B cell (primary cell): Measurements from ENCODE around the gene KLRD1. TPM values are rescaled to one million over a fixed set of nuclear protein-coding genes. Genes with fewer than 3 reads are reported as not detected.

Experiments used
- ATAC-seq: fragments of 200-7000 bp; cut with Tn5 transposase; one replicate; pipeline ENCODE4 v1.10.0; 2021; ENCODE audit warnings: low read depth, mild to moderate bottlenecking, moderate number of reproducible peaks, moderate library complexity
- CTCF ChIA-PET: fragments of 350-600 bp; sonication (Branson Sonifier 250); formaldehyde crosslinking; loops from one replicate; lab custom pipeline; 2021; ENCODE audit warnings: antibody characterized with exemption, inconsistent platforms; lab: Charles Lee
- POLR2A ChIA-PET: fragments of 350-600 bp; sonication (Branson Sonifier 250); formaldehyde crosslinking; loops from one replicate; lab custom pipeline; 2021; ENCODE audit warnings: antibody characterized with exemption; lab: Charles Lee
- DNase-seq: peaks from one replicate; pipeline ENCODE4 v3.0.0; 2013
- H2AFZ ChIP-seq: 2 replicates; pipeline ENCODE4 v1.6.1; 2012; ENCODE audit warnings: mild to moderate bottlenecking, low read depth, low read length; ENCODE audit not compliant: insufficient read depth, poor library complexity, severe bottlenecking
- H3K27ac ChIP-seq, 2 donors: 1 replicate in 1 of 2; 2 replicates in 1 of 2; pipeline ENCODE4 v1.5.1; 2012 to 2013; ENCODE audit warnings: low read length in 2 of 2, mild to moderate bottlenecking in 2 of 2, moderate library complexity in 1 of 2
- H3K27me3 ChIP-seq, 4 experiments: fragments of 200-600 bp in 1 of 4; sonication (generic) in 1 of 4; replicated peaks in 1 of 4; 1 replicate in 2 of 4; 2 replicates in 2 of 4; pipeline versions ENCODE4 v1.6.1 to v1.7.0; 2013 to 2016; ENCODE audit warnings: low read length in 3 of 4, mild to moderate bottlenecking in 2 of 4, mixed read lengths in 1 of 4, moderate library complexity in 1 of 4; ENCODE audit not compliant: insufficient read depth in 4 of 4, control insufficient read depth in 3 of 4; ENCODE audit errors: control extremely low read depth in 1 of 4
- H3K36me3 ChIP-seq, 2 experiments: replicated peaks in 1 of 2; 1 replicate in 1 of 2; 2 replicates in 1 of 2; pipeline versions ENCODE4 v1.6.1 to v1.7.1; 2013; ENCODE audit warnings: low read length in 1 of 2; ENCODE audit not compliant: insufficient read depth in 2 of 2, control insufficient read depth in 1 of 2; ENCODE audit errors: control extremely low read depth in 1 of 2, extremely low read depth in 1 of 2
- H3K4me1 ChIP-seq, 2 donors: fragments of 200-600 bp in 1 of 2; sonication (generic) in 1 of 2; 1 replicate in 1 of 2; 2 replicates in 1 of 2; pipeline versions ENCODE4 v1.5.1 to v1.6.1; 2013 to 2017; ENCODE audit warnings: low read length in 2 of 2; ENCODE audit not compliant: control insufficient read depth in 2 of 2, insufficient read depth in 2 of 2
- H3K4me2 ChIP-seq: replicated peaks from 2 replicates; pipeline ENCODE3; 2012; ENCODE audit warnings: mild to moderate bottlenecking, low read depth, low read length; ENCODE audit not compliant: poor library complexity, severe bottlenecking
- H3K4me3 ChIP-seq, 5 experiments: fragments of 200-600 bp in 1 of 5; sonication (generic) in 1 of 5; 1 replicate in 3 of 5; 2 replicates in 2 of 5; pipeline versions ENCODE4 v1.5.1 to v1.7.0; 2011 to 2016; ENCODE audit warnings: low read length in 4 of 5, mild to moderate bottlenecking in 4 of 5, low read depth in 2 of 5, control low read depth in 1 of 5, moderate library complexity in 1 of 5; ENCODE audit not compliant: insufficient read depth in 1 of 5; ENCODE audit errors: control extremely low read depth in 1 of 5, extremely low read depth in 1 of 5
- H3K79me2 ChIP-seq: fragments of 200-600 bp; sonication (generic); one replicate; pipeline ENCODE4 v1.6.0; 2016; ENCODE audit warnings: low read length; ENCODE audit not compliant: control insufficient read depth, insufficient read depth
- H3K9ac ChIP-seq: fragments of 200-600 bp; sonication (generic); 2 replicates; pipeline ENCODE4 v1.6.1; 2017; ENCODE audit warnings: mild to moderate bottlenecking, low read length, moderate library complexity
- H3K9me3 ChIP-seq, 3 donors: one replicate each; pipeline versions ENCODE4 v1.6.1 to v1.7.1; 2013; ENCODE audit warnings: low read length in 2 of 3; ENCODE audit not compliant: control insufficient read depth in 2 of 3, insufficient read depth in 1 of 3; ENCODE audit errors: control extremely low read depth in 1 of 3
- H4K20me1 ChIP-seq: 2 replicates; pipeline ENCODE4 v1.6.0; 2012; ENCODE audit warnings: mild to moderate bottlenecking, low read length; ENCODE audit not compliant: insufficient read depth, control insufficient read depth, poor library complexity, severe bottlenecking
- H3K27ac Mint-ChIP-seq: one replicate; pipeline ENCODE4 v1.8.0; 2021; ENCODE audit warnings: mixed read lengths
- H3K27me3 Mint-ChIP-seq: one replicate; pipeline ENCODE4 v1.8.0; 2021; ENCODE audit warnings: mixed read lengths
- H3K4me1 Mint-ChIP-seq: one replicate; pipeline ENCODE4 v1.8.0; 2021; ENCODE audit warnings: mixed read lengths
- H3K4me3 Mint-ChIP-seq: one replicate; pipeline ENCODE4 v1.8.0; 2021; ENCODE audit warnings: mixed read lengths
- H3K9me3 Mint-ChIP-seq: one replicate; pipeline ENCODE4 v1.8.0; 2022; ENCODE audit warnings: mixed read lengths; ENCODE audit not compliant: insufficient read depth
- EZH2 ChIP-seq: IDR thresholded peaks from 2 replicates; pipeline ENCODE4 v1.6.1; 2012; ENCODE audit warnings: borderline replicate concordance, low read depth, mild to moderate bottlenecking, moderate library complexity, low read length; ENCODE audit not compliant: insufficient read depth, poor library complexity, severe bottlenecking
- WGBS: methylation state at CpG from one replicate; pipeline ENCODE4 v1.1.5; 2013; ENCODE audit warnings: missing lambda C conversion rate; ENCODE audit not compliant: insufficient coverage; 5-methylcytosine and 5-hydroxymethylcytosine counted together
- intact Hi-C: fragments of 100-400 bp; cut with micrococcal nuclease; formaldehyde crosslinking; loops from one replicate; pipeline ENCODE4 v1.10.0; 2022
- polyA plus RNA-seq: library from polyadenylated mRNA; depleted of rRNA; stranded (reverse); fragments of >200 nt; gene quantifications from 2 replicates; pipeline ENCODE4 v1.2.3, GENCODE V29; 2012
- total RNA-seq, 2 donors: library from RNA; stranded (reverse); fragments of 120-200 nt in 1 of 2; gene quantifications; 1 replicate in 1 of 2; 2 replicates in 1 of 2; pipeline versions ENCODE4 v1.2.3 to v1.2.4, GENCODE V29; 2013 to 2022
- TF ChIP-seq, protein P1 (sequence below): fragments of 200-600 bp; IDR thresholded peaks from one replicate; pipeline ENCODE4 v1.8.0; 2022; ENCODE audit warnings: antibody characterized with exemption, mild to moderate bottlenecking

Gene KLRD1
- total and polyA plus RNA-seq, 2 donors (not counting 1 experiment from before 2014, with no cell fraction given), result 0.22 to 0.32 TPM

DNA sequence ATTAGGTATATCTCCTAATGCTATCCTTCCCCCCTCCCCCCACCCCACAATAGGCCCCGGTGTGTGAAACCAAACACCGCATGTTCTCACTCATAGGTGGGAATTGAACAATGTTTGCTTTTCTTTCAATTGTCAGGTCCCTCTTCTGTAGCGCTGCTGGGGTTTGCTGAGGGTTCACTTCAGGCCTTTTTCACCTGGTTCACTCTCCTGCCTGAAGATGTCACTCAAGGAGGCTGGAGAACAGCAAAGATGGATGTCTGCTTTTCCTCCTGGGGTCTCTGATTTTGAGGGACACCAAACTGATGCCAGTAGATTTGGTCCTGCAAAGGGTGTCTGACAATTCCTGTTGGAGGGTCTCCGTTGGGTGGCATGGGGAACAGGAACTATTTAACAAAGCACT is 46.4 kb downstream of the KLRD1 start:
- intact Hi-C loops, result no loop called here
- H3K27ac ChIP-seq, result no peak overlapping the region
- no peaks in the 10 kb centered on the region for H3K4me1 ChIP-seq
- WGBS, result no CpG with 5 or more reads among the region's 4 CpGs
- peaks cover 0 to 6% (median 0%) of the 10 kb centered on the region in 4 experiments for H3K27me3 ChIP-seq
- no peaks in the 10 kb centered on the region for H4K20me1 ChIP-seq
- ChIA-PET CTCF (no interaction called here), POLR2A (no interaction called here)
- no peaks in the 10 kb centered on the region for H3K36me3 ChIP-seq
- H2AFZ ChIP-seq, result no peak overlapping the region
- no peaks in the 10 kb centered on the region for H3K9me3 Mint-ChIP-seq
- peaks cover 24% of the 10 kb centered on the region for H3K27me3 Mint-ChIP-seq
- H3K9ac ChIP-seq, result no peak overlapping the region
- H3K4me2 ChIP-seq, result no peak overlapping the region
- TF ChIP-seq EZH2, result no peak
- TF ChIP-seq, protein P1, sequence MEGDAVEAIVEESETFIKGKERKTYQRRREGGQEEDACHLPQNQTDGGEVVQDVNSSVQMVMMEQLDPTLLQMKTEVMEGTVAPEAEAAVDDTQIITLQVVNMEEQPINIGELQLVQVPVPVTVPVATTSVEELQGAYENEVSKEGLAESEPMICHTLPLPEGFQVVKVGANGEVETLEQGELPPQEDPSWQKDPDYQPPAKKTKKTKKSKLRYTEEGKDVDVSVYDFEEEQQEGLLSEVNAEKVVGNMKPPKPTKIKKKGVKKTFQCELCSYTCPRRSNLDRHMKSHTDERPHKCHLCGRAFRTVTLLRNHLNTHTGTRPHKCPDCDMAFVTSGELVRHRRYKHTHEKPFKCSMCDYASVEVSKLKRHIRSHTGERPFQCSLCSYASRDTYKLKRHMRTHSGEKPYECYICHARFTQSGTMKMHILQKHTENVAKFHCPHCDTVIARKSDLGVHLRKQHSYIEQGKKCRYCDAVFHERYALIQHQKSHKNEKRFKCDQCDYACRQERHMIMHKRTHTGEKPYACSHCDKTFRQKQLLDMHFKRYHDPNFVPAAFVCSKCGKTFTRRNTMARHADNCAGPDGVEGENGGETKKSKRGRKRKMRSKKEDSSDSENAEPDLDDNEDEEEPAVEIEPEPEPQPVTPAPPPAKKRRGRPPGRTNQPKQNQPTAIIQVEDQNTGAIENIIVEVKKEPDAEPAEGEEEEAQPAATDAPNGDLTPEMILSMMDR, result no peak
- H3K27ac Mint-ChIP-seq, result no peak overlapping the region
- peaks cover 0 to 7% (median 0%) of the 10 kb centered on the region in 3 donors for H3K9me3 ChIP-seq
- H3K4me3 Mint-ChIP-seq, result no peak overlapping the region
- no peaks in the 10 kb centered on the region for H3K79me2 ChIP-seq
- H3K4me3 ChIP-seq, result no peak overlapping the region
- ATAC-seq (no peak), DNase-seq (no peak)
- no peaks in the 10 kb centered on the region for H3K4me1 Mint-ChIP-seq

DNA sequence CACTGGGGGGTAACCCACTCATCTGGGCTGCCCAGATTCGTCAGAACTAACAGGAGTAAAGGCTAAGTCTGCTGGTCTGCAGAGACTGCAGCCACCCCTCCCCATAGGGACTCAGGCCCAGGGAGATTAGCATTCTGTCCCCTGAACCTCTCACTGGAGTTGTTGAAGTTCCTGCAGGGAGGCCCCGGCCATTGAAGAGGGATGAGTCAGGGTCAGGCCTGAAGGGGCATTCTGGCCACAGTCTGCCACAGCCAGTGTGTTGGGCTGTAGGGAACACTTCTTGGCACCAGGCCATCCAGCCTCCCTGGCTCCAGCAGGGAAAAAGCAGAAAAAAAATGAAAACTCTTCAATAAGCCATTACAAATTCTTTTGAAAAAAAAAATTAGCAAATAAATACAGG is 46.8 kb downstream of the KLRD1 start:
- no peak overlapping the region for H3K27ac Mint-ChIP-seq
- no peaks in the 10 kb centered on the region for H3K36me3 ChIP-seq
- ChIA-PET POLR2A (no interaction called here), CTCF (no interaction called here)
- H3K4me3 ChIP-seq, result no peak overlapping the region
- intact Hi-C loops, result no loop called here
- no peaks in the 10 kb centered on the region for H3K4me1 Mint-ChIP-seq
- H3K4me1 ChIP-seq, result no peaks in the 10 kb centered on the region
- no peaks in the 10 kb centered on the region for H3K79me2 ChIP-seq
- WGBS, result 84% methylated on average over 2 of the region's 2 CpGs
- peaks cover 0 to 7% (median 0%) of the 10 kb centered on the region in 3 donors for H3K9me3 ChIP-seq
- DNase-seq (no peak), ATAC-seq (no peak)
- TF ChIP-seq, protein P1, result no peak
- TF ChIP-seq EZH2, result no peak
- H2AFZ ChIP-seq, result no peak overlapping the region
- no peaks in the 10 kb centered on the region for H4K20me1 ChIP-seq
- H3K9me3 Mint-ChIP-seq, result no peaks in the 10 kb centered on the region
- H3K27ac ChIP-seq, result no peak overlapping the region
- no peak overlapping the region for H3K4me2 ChIP-seq
- H3K27me3 ChIP-seq, result peaks cover 0 to 6% (median 0%) of the 10 kb centered on the region in 4 experiments
- no peak overlapping the region for H3K4me3 Mint-ChIP-seq
- peaks cover 24% of the 10 kb centered on the region for H3K27me3 Mint-ChIP-seq
- H3K9ac ChIP-seq, result no peak overlapping the region
